ENCODE results near the gene PLB1.

GRCh38 chr2:28643327-28643726 is 147.5 kb downstream of the PLB1 start:
- no peak for TF ChIP-seq MAX (CRISPR knock-in tag; IDR thresholded peaks at IDR 0.05)
- no peak for TF ChIP-seq USF1 (CRISPR knock-in tag; IDR thresholded peaks at IDR 0.05)
- TF ChIP-seq ZNF396 (CRISPR knock-in tag; IDR thresholded peaks at IDR 0.05; ENCODE audit: borderline replicate concordance) = no peak
- no peak for TF ChIP-seq CTCF (IDR thresholded peaks at IDR 0.05)
